SK-N-SH treated with all-trans-retinoic acid at 6 μM for 48 hours (cell line): ENCODE measurements around the gene KLC1.

Experiments
- ARNTL ChIP-seq: fragments of 450-650 bp; formaldehyde crosslinking; IDR thresholded peaks from 2 replicates; pipeline ENCODE4 v1.5.0; 2020; ENCODE audit warnings: low read depth, mild to moderate bottlenecking, moderate library complexity, borderline replicate concordance
- CSDC2 ChIP-seq: fragments of 250-450 bp; sonication (Bioruptor Pico); IDR thresholded peaks from 2 replicates; pipeline ENCODE4 v1.5.0; 2020; ENCODE audit warnings: mild to moderate bottlenecking, moderate library complexity
- CSRNP3 ChIP-seq: fragments of 250-450 bp; sonication (Bioruptor Pico); IDR thresholded peaks from 2 replicates; pipeline ENCODE4 v1.5.1; 2021; ENCODE audit warnings: mild to moderate bottlenecking, moderate library complexity
- ESRRG ChIP-seq: fragments of 250-450 bp; sonication (Bioruptor Pico); IDR thresholded peaks from 2 replicates; pipeline ENCODE4 v1.6.1; 2021; ENCODE audit warnings: mild to moderate bottlenecking
- OSR1 ChIP-seq: fragments of 250-450 bp; sonication (Bioruptor Pico); IDR thresholded peaks from 2 replicates; pipeline ENCODE4 v1.8.0; 2022; ENCODE audit warnings: moderate library complexity, mild to moderate bottlenecking, inconsistent platforms
- PPARA ChIP-seq: fragments of 250-450 bp; sonication (Bioruptor Pico); IDR thresholded peaks from 2 replicates; pipeline ENCODE4 v1.5.0; 2020; ENCODE audit warnings: mild to moderate bottlenecking, borderline replicate concordance
- RARB ChIP-seq: fragments of 250-450 bp; sonication (Bioruptor Pico); IDR thresholded peaks from 2 replicates; pipeline ENCODE4 v1.8.0; 2021; ENCODE audit warnings: mild to moderate bottlenecking, moderate library complexity
- ZC3H10 ChIP-seq: fragments of 250-450 bp; sonication (Bioruptor Pico); IDR thresholded peaks from 2 replicates; pipeline ENCODE4 v1.5.1; 2021; ENCODE audit warnings: mild to moderate bottlenecking, moderate library complexity

GRCh38 chr14:103731481-103731880, 102.5 kb downstream of the KLC1 start:
- TF ChIP-seq ESRRG (CRISPR knock-in tag) (no peak), CSDC2 (CRISPR knock-in tag) (no peak), OSR1 (CRISPR knock-in tag) (no peak), PPARA (no peak), ZC3H10 (CRISPR knock-in tag) (no peak), CSRNP3 (CRISPR knock-in tag) (no peak), ARNTL (no peak), RARB (no peak)
